ENCODE results near the gene ASB7. TPM values are rescaled to one million over a fixed set of nuclear protein-coding genes. Genes with fewer than 3 reads are reported as not detected.

ASB7 gene
- total RNA-seq, 1 donor from 2014 or later: 14.6 TPM

DNA sequence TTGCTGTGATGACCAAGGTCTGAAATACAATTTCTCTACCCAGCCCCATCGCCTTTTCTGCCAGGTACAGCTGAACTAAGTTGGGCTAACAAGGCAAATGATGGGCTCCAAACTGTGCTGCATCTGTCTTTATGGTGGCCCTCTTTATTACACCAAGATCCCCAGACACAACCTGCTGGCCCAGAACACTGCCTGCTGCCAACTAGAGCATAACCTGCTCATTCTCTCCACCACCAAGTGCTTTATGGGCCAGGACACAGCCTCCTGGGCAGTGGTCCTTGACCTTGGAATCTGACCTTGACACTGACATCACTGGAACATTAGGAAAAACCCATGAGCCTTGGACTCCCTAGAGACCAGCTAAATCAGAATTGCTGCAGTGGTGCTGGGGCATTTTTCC, 3.7 kb upstream of the ASB7 start:
- Mint-ChIP-seq H3K27ac (no peak overlapping the region), H3K36me3 (no peaks in the 10 kb centered on the region), H3K9me3 (no peaks in the 10 kb centered on the region), H3K4me1 (ENCODE audit: unreplicated experiment) (peaks cover 4% of the 10 kb centered on the region), H3K4me3 (no peak overlapping the region), H3K27me3 (no peaks in the 10 kb centered on the region)
- TF ChIP-seq, protein P1, sequence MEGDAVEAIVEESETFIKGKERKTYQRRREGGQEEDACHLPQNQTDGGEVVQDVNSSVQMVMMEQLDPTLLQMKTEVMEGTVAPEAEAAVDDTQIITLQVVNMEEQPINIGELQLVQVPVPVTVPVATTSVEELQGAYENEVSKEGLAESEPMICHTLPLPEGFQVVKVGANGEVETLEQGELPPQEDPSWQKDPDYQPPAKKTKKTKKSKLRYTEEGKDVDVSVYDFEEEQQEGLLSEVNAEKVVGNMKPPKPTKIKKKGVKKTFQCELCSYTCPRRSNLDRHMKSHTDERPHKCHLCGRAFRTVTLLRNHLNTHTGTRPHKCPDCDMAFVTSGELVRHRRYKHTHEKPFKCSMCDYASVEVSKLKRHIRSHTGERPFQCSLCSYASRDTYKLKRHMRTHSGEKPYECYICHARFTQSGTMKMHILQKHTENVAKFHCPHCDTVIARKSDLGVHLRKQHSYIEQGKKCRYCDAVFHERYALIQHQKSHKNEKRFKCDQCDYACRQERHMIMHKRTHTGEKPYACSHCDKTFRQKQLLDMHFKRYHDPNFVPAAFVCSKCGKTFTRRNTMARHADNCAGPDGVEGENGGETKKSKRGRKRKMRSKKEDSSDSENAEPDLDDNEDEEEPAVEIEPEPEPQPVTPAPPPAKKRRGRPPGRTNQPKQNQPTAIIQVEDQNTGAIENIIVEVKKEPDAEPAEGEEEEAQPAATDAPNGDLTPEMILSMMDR (conservative IDR thresholded peaks at IDR 0.05): no peak
- no peak for DNase-seq (ENCODE audit: extremely low spot score, unreplicated experiment)

DNA sequence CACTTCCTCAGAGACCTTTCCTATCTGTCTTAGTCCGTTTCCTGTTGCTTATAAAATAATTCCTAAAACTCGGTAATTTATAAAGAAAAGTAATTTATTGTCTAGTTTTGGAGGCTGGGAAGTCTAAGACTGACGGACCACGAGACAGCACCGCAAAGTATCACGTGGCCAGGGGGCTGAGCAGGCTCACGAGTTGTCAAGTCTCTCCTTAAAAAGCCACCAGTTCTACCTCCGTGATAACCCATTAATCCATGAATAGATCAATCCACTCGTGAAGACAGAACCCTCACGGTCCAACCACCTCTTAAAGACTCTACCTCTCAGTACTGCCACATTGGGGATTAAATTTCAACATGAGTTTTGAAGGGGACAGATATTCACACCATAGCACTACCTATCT, 1.2 kb upstream of the ASB7 start:
- DNase-seq (ENCODE audit: extremely low spot score, unreplicated experiment): no peak
- TF ChIP-seq, protein P1 (conservative IDR thresholded peaks at IDR 0.05): no peak
- Mint-ChIP-seq H3K27ac (no peak overlapping the region), H3K27me3 (no peaks in the 10 kb centered on the region), H3K36me3 (peaks cover 7% of the 10 kb centered on the region), H3K4me3 (no peak overlapping the region), H3K9me3 (no peaks in the 10 kb centered on the region), H3K4me1 (ENCODE audit: unreplicated experiment) (peaks cover 11% of the 10 kb centered on the region)

DNA sequence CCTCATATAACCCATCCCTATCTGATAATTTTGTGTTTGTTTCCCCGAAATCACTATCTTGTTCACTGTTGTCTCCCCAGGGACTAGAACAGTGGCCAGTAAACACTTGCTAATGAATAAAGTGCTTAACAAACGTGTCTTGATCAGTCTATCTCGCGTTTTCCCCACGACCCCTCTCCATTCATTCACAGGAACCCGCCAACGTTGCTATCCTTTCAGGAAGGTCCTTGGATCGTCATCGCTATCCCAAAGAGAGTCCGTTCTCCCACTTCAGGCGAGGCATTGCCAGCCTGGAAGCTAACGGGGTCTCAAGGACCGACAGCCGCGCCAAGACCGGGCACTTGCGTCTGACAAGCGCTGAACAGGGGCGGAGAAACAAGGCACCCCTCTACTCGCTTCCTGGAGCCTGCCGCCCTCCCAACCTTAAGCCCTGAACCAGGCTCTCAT, 749 bp upstream of the ASB7 start:
- no peak overlapping the region for H3K4me3 Mint-ChIP-seq
- peaks cover 11% of the 10 kb centered on the region for H3K4me1 Mint-ChIP-seq (ENCODE audit: unreplicated experiment)
- no peak overlapping the region for H3K27ac Mint-ChIP-seq
- TF ChIP-seq, protein P1 (conservative IDR thresholded peaks at IDR 0.05): no peak
- H3K9me3 Mint-ChIP-seq: no peaks in the 10 kb centered on the region
- no peaks in the 10 kb centered on the region for H3K27me3 Mint-ChIP-seq
- H3K36me3 Mint-ChIP-seq: peaks cover 7% of the 10 kb centered on the region
- no peak for DNase-seq (ENCODE audit: extremely low spot score, unreplicated experiment)

DNA sequence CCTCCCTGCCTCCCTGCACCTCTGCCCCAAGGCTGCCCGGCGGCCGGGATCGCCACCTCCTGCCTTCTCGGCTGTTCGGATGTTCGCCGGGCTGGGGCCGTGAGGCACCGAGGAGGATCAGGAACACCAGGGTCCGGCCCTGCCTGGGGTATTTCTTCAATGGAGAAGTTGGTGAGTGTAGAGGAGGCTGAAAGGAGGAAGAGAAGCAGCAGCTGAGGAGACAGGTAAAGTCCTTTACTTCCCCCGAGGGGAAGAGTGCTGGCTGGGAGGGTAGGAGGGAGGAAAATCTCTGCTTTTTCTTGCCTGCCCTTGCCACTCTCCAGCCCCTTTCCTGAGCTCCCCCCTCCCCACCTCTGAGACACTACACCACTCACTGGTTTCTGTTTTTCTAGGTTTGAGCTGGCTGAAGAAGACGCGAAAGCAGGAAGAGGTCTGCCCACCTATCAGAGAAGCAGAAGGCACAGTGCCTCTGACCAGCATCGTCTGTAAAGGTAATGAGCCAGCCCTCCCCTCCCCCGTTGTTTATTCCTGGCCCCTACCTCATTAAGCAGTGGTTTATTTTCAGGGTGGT, 519 bp downstream of the ASB7 start:
- no peak overlapping the region for H3K4me3 Mint-ChIP-seq
- H3K9me3 Mint-ChIP-seq: no peaks in the 10 kb centered on the region
- no peaks in the 10 kb centered on the region for H3K27me3 Mint-ChIP-seq
- H3K36me3 Mint-ChIP-seq: peaks cover 7% of the 10 kb centered on the region
- H3K4me1 Mint-ChIP-seq (ENCODE audit: unreplicated experiment): peaks cover 11% of the 10 kb centered on the region
- TF ChIP-seq, protein P1 (conservative IDR thresholded peaks at IDR 0.05): no peak
- H3K27ac Mint-ChIP-seq: peak overlapping the region; percentile 89
- no peak for DNase-seq (ENCODE audit: extremely low spot score, unreplicated experiment)

DNA sequence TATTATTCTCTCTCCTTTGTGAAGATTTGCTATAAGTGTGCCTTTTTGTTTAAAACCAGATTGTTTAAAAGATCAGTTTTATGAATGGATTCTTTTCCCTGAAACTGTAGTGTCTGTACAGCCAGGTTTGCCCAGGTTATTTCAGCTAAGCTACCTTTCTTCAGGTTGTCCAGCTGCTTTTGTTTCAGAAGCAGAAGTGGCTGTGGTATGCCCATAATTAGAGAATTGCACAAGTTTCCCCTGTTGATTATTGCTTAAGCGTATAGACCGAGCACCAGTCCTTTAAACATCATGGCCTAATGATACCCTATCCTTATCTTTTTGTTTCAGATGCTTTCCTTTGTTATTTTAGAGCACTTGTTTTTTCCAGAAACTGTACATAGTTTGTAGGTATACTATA, 10.2 kb downstream of the ASB7 start:
- H3K27me3 Mint-ChIP-seq: no peaks in the 10 kb centered on the region
- H3K27ac Mint-ChIP-seq: no peak overlapping the region
- H3K4me3 Mint-ChIP-seq: no peak overlapping the region
- no peaks in the 10 kb centered on the region for H3K4me1 Mint-ChIP-seq (ENCODE audit: unreplicated experiment)
- TF ChIP-seq, protein P1 (conservative IDR thresholded peaks at IDR 0.05): no peak
- no peak for DNase-seq (ENCODE audit: extremely low spot score, unreplicated experiment)
- no peaks in the 10 kb centered on the region for H3K9me3 Mint-ChIP-seq
- peaks cover 10% of the 10 kb centered on the region for H3K36me3 Mint-ChIP-seq

DNA sequence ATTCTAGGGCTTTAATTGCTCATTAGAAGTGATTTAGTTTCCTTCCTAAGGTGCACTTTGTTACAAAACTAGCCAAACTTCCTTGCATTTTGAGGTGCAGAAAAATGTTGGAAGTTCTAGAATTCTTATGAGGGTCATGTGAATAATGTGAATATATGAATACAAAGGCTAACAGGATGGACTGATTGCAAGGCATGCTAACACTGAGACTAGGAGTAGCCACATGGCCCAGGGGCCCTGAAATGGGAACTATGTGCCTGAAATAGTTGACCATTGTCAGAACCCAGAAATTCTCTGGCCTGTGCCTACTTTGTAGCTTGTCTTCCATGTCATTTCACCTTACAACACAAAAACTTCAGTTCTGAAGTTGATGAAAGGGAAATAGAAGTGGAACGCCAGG, 10.8 kb downstream of the ASB7 start:
- Mint-ChIP-seq H3K27ac (no peak overlapping the region), H3K36me3 (peaks cover 10% of the 10 kb centered on the region), H3K27me3 (no peaks in the 10 kb centered on the region), H3K4me1 (ENCODE audit: unreplicated experiment) (no peaks in the 10 kb centered on the region), H3K4me3 (no peak overlapping the region), H3K9me3 (no peaks in the 10 kb centered on the region)
- no peak for DNase-seq (ENCODE audit: extremely low spot score, unreplicated experiment)
- TF ChIP-seq, protein P1 (conservative IDR thresholded peaks at IDR 0.05): no peak
